H1 (cell line): ENCODE measurements around the gene LHFPL6.

Source experiments
- GABPA ChIP-seq: IDR thresholded peaks from 2 replicates; pipeline ENCODE4 v1.6.1; 2011; ENCODE audit warnings: mild to moderate bottlenecking, low read length, moderate library complexity, borderline replicate concordance; ENCODE audit not compliant: insufficient read depth
- JUND ChIP-seq: IDR thresholded peaks from 2 replicates; pipeline ENCODE4 v1.6.1; 2011; ENCODE audit warnings: mild to moderate bottlenecking, improper control_type of control experiment, low read length
- POLR2AphosphoS5 ChIP-seq: IDR thresholded peaks from 2 replicates; pipeline ENCODE4 v1.6.1; 2011; ENCODE audit warnings: low read depth, low read length
- TEAD4 ChIP-seq: IDR thresholded peaks from 2 replicates; pipeline ENCODE4 v1.6.1; 2012; ENCODE audit warnings: low read depth, low read length, inconsistent platforms, mixed read lengths
- TF ChIP-seq, protein P1 (sequence below), 3 experiments: IDR thresholded peaks; 1 replicate in 2 of 3; 2 replicates in 1 of 3; pipeline versions ENCODE4 v1.5.1 to v1.6.1; 2011; ENCODE audit warnings: low read length in 3 of 3, mild to moderate bottlenecking in 3 of 3, inconsistent platforms in 2 of 3, low read depth in 1 of 3, moderate library complexity in 1 of 3; ENCODE audit not compliant: insufficient read depth in 1 of 3; ENCODE audit errors: control extremely low read depth in 1 of 3

DNA sequence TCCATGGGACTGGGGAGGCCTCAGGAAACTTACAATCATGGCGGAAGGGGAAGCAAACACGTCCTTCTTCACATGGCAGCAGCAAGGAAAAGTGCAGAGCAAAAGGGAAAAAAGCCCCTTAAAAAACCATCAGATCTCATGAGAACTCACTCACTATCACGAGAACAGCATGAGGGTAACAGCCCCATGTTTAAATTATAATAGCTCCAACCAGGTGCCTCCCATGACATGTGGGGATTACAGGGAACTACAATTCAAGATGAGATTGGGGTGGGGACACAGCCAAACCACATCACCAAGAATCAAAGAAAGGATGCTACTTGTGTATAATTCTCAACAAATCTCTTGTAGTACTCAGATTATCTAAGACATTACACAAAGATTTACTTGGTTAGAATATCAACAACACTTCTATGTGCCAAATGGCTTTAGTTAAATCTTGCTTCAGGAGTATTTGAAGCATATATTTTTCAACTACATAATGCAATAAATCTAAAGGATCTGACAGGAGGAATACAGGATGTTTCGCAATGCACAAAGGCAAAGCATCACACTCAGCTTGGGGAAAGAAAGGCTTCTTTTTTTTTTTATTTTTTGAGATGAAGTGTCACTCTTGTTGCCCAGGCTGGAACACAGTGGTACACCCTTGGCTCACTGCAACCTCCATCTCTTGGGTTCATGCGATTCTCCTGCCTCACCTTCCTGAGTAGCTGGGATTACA, 180.0 kb downstream of the LHFPL6 start:
- TF ChIP-seq, protein P1, sequence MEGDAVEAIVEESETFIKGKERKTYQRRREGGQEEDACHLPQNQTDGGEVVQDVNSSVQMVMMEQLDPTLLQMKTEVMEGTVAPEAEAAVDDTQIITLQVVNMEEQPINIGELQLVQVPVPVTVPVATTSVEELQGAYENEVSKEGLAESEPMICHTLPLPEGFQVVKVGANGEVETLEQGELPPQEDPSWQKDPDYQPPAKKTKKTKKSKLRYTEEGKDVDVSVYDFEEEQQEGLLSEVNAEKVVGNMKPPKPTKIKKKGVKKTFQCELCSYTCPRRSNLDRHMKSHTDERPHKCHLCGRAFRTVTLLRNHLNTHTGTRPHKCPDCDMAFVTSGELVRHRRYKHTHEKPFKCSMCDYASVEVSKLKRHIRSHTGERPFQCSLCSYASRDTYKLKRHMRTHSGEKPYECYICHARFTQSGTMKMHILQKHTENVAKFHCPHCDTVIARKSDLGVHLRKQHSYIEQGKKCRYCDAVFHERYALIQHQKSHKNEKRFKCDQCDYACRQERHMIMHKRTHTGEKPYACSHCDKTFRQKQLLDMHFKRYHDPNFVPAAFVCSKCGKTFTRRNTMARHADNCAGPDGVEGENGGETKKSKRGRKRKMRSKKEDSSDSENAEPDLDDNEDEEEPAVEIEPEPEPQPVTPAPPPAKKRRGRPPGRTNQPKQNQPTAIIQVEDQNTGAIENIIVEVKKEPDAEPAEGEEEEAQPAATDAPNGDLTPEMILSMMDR (IDR thresholded peaks at IDR 0.05; ENCODE audit: control extremely low read depth in 1 of 3, insufficient read depth in 1 of 3, low read depth in 1 of 3, low read length in 3 of 3) = no peak
- TF ChIP-seq POLR2AphosphoS5 = no peak
- TF ChIP-seq GABPA = no peak
- TF ChIP-seq JUND = no peak
- TF ChIP-seq TEAD4 = no peak
